ENCODE data around the gene DPP10. TPM values are rescaled to one million over a fixed set of nuclear protein-coding genes. Genes with fewer than 3 reads are reported as not detected.

The DPP10 gene
- total RNA-seq, 1 experiment from 2014 or later, result not detected

DNA sequence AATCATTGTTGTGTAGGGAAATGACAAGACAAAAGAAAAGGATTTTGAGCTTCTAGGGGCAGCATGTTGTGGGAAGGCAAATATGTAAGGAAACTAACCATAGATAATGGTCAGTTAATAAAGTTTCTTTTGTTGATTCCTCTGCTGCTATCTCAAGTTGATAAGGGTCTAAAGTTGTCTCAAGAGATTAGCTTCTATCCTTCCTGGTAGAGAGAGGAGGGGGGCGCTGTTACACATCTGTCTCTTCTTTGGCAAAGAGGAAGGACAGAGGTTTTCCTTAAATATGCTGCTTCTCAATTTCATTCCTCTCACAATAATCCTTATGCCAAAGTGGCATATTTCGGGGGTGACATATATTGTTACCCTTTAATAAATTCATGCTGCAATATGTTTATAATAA, 944.0 kb downstream of the DPP10 start:
- ATAC-seq (no peak), DNase-seq (ENCODE audit: low read depth, low spot score) (no peak)
- ChIA-PET POLR2A (no interaction called here), CTCF (no interaction called here)
- Histone ChIP-seq H3K4me1 (ENCODE audit: control insufficient read depth, insufficient read depth, low read length) (no peaks in the 10 kb centered on the region), H3K4me3 (ENCODE audit: low read depth in 2 of 2, low read length in 2 of 2) (no peak overlapping the region), H3K36me3 (ENCODE audit: control insufficient read depth, insufficient read depth, low read length) (no peaks in the 10 kb centered on the region), H3K27me3 (ENCODE audit: control insufficient read depth, insufficient read depth, low read length) (no peaks in the 10 kb centered on the region), H3K9me3 (ENCODE audit: control insufficient read depth, insufficient read depth, low read depth, low read length) (no peaks in the 10 kb centered on the region), H3K27ac (ENCODE audit: low read length) (no peak overlapping the region)
- in situ Hi-C loops (cut with HindIII; ENCODE audit: low pct_unique_long_range_greater_than_20kb, low sequenced_read_pairs), result no loop called here
- no TSS peak for BruUV-seq (replicated peaks)
- intact Hi-C loops (cut with micrococcal nuclease; ENCODE audit: unreplicated experiment), result no loop called here
- no peak for TF ChIP-seq CTCF (IDR thresholded peaks at IDR 0.05)
- TF ChIP-seq, protein P1, sequence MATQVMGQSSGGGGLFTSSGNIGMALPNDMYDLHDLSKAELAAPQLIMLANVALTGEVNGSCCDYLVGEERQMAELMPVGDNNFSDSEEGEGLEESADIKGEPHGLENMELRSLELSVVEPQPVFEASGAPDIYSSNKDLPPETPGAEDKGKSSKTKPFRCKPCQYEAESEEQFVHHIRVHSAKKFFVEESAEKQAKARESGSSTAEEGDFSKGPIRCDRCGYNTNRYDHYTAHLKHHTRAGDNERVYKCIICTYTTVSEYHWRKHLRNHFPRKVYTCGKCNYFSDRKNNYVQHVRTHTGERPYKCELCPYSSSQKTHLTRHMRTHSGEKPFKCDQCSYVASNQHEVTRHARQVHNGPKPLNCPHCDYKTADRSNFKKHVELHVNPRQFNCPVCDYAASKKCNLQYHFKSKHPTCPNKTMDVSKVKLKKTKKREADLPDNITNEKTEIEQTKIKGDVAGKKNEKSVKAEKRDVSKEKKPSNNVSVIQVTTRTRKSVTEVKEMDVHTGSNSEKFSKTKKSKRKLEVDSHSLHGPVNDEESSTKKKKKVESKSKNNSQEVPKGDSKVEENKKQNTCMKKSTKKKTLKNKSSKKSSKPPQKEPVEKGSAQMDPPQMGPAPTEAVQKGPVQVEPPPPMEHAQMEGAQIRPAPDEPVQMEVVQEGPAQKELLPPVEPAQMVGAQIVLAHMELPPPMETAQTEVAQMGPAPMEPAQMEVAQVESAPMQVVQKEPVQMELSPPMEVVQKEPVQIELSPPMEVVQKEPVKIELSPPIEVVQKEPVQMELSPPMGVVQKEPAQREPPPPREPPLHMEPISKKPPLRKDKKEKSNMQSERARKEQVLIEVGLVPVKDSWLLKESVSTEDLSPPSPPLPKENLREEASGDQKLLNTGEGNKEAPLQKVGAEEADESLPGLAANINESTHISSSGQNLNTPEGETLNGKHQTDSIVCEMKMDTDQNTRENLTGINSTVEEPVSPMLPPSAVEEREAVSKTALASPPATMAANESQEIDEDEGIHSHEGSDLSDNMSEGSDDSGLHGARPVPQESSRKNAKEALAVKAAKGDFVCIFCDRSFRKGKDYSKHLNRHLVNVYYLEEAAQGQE (IDR thresholded peaks at IDR 0.05; ENCODE audit: insufficient read depth in 1 of 2, low read depth in 2 of 2, low read length in 1 of 2), result no peak
- no peak for TF ChIP-seq SIN3A (IDR thresholded peaks at IDR 0.05; ENCODE audit: borderline replicate concordance, insufficient read depth, low read depth, low read length)
- TF ChIP-seq TCF7L2 (IDR thresholded peaks at IDR 0.05; ENCODE audit: low read depth, low read length), result no peak
- no peak for TF ChIP-seq POLR2AphosphoS5 (IDR thresholded peaks at IDR 0.05; ENCODE audit: low read depth, low read length)

DNA sequence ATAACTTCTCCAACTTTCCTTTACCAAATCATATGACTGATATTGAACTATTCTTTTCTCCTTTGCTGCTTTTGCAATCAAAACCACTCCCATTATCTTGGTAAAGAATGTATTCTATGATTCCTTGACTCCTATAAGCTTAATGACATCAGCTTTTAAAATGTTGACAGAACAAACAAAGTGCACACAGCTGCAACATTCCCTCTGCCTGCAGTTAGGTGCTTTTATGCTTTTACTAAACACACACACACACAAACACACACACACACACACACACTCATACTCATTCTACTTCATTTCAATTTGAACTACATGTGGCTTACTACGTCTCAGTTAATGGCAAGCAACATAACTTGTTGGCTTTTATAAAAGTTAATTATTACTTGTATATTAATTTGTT, 946.6 kb downstream of the DPP10 start:
- no peak overlapping the region for H3K4me3 ChIP-seq (ENCODE audit: low read depth in 2 of 2, low read length in 2 of 2)
- no peak overlapping the region for H3K27ac ChIP-seq (ENCODE audit: low read length)
- intact Hi-C loops (cut with micrococcal nuclease; ENCODE audit: unreplicated experiment), result no loop called here
- TF ChIP-seq POLR2AphosphoS5 (IDR thresholded peaks at IDR 0.05; ENCODE audit: low read depth, low read length), result no peak
- TF ChIP-seq, protein P1 (IDR thresholded peaks at IDR 0.05; ENCODE audit: insufficient read depth in 1 of 2, low read depth in 2 of 2, low read length in 1 of 2), result no peak
- POLR2A ChIA-PET, result no interaction called here
- H3K36me3 ChIP-seq (ENCODE audit: control insufficient read depth, insufficient read depth, low read length), result no peaks in the 10 kb centered on the region
- in situ Hi-C loops (cut with HindIII; ENCODE audit: low pct_unique_long_range_greater_than_20kb, low sequenced_read_pairs), result no loop called here
- ATAC-seq, result no peak
- H3K9me3 ChIP-seq (ENCODE audit: control insufficient read depth, insufficient read depth, low read depth, low read length), result no peaks in the 10 kb centered on the region
- H3K4me1 ChIP-seq (ENCODE audit: control insufficient read depth, insufficient read depth, low read length), result no peaks in the 10 kb centered on the region
- no peaks in the 10 kb centered on the region for H3K27me3 ChIP-seq (ENCODE audit: control insufficient read depth, insufficient read depth, low read length)
- no peak for DNase-seq (ENCODE audit: low read depth, low spot score)
- BruUV-seq (replicated peaks), result no TSS peak
- CTCF ChIA-PET, result no interaction called here
